ENCODE measurements around the gene YKT6.

YKT6 gene

DNA sequence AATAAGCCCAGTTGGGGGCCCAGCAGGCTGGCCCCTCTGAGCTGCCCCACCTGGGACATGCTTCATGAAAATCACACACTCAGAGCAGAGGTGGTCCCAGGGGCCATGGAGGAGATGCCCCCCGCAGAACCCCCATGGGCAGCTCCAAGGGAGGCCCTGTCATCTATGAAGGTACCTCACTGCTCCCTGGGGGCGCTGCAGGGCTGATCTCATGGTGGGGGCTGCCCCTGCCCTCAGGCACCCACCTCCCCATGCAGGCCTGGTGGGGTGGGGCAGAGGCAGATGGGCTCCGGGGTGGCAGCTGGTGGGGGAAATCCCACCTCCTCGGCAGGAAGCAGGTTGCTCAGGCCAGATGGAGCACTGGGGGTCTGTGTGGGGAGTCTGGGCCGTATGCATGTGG is 60.5 kb downstream of the YKT6 start:
- peak overlapping the region; percentile 35 to 90 (median 80); a peak in 21 of 22 replicates for H3K4me2 ChIP-seq
- H4K20me1 ChIP-seq: peaks cover 0 to 14% (median 0%) of the 10 kb centered on the region in 11 experiments; a peak in 3 of 22 replicates
- no peak for TF ChIP-seq Cebpa-rat (IDR thresholded peaks at IDR 0.05)
- peaks cover 48 to 95% (median 81%) of the 10 kb centered on the region in 10 experiments for H3K4me1 ChIP-seq
- no peaks in the 10 kb centered on the region for H3K36me3 ChIP-seq
- H3K27me3 ChIP-seq: no peaks in the 10 kb centered on the region
- no peak overlapping the region; a peak in 1 of 20 replicates for H3K4me3 ChIP-seq
- H3K9me3 ChIP-seq (replicated peaks in 1 of 11): no peaks in the 10 kb centered on the region
- peak overlapping the region in 8 of 11 experiments; percentile 23 to 61 (median 34); a peak in 13 of 22 replicates for H3K9ac ChIP-seq
- peak overlapping the region in 7 of 11 experiments; percentile 4 to 79 (median 59); a peak in 10 of 22 replicates for H3K27ac ChIP-seq

DNA sequence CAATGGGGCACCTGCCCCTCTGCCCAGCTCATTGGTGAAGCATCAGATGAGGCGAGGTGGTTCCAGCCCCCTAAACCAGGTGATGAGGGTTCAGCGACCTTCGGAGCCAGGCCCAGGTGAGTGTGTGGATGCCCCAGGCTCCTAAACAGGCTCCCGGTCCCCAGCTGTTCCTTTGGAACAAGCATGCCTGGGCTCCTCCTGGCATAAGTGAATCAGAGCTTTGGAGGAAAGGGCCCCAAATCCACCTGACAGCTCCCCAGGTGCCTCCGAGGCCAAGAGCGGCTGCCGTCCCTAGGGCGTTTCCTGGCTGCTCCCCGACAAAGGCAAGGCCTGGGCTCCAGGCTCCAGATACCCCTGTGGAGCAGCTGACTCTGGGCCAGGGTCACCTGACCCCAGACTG is 61.3 kb downstream of the YKT6 start:
- Histone ChIP-seq H3K4me1 (peaks cover 41 to 87% (median 74%) of the 10 kb centered on the region in 10 experiments), H3K27ac (peak overlapping the region in 4 of 11 experiments; percentile 34 to 79 (median 65); a peak in 7 of 22 replicates), H3K4me3 (no peak overlapping the region), H4K20me1 (peaks cover 0 to 16% (median 0%) of the 10 kb centered on the region in 11 experiments; a peak in 3 of 22 replicates), H3K9me3 (replicated peaks in 1 of 11) (no peaks in the 10 kb centered on the region), H3K4me2 (peak overlapping the region in 10 of 11 experiments; percentile 36 to 90 (median 81); a peak in 17 of 22 replicates), H3K27me3 (no peaks in the 10 kb centered on the region), H3K36me3 (no peaks in the 10 kb centered on the region), H3K9ac (peak overlapping the region in 4 of 11 experiments; percentile 26 to 61 (median 42); a peak in 4 of 22 replicates)
- TF ChIP-seq Cebpa-rat (IDR thresholded peaks at IDR 0.05): no peak

- Histone ChIP-seq H3K4me2 (peak overlapping the region in 8 of 11 experiments; percentile 25 to 54 (median 36); a peak in 11 of 22 replicates), H3K9me3 (replicated peaks in 1 of 11) (no peaks in the 10 kb centered on the region), H3K4me3 (no peak overlapping the region), H3K9ac (no peak overlapping the region; a peak in 1 of 22 replicates), H4K20me1 (peaks cover 0 to 19% (median 0%) of the 10 kb centered on the region in 11 experiments; a peak in 3 of 22 replicates), H3K36me3 (no peaks in the 10 kb centered on the region), H3K27me3 (no peaks in the 10 kb centered on the region), H3K4me1 (peaks cover 26 to 76% (median 60%) of the 10 kb centered on the region in 10 experiments), H3K27ac (peak overlapping the region in 1 of 11 experiments; percentile 79; a peak in 1 of 22 replicates)
- no peak for TF ChIP-seq Cebpa-rat (IDR thresholded peaks at IDR 0.05)
Observed at GRCh38 chr7:44263326-44264082, 62.7 kb downstream of the YKT6 start.

All from BLaER1 treated with 17β-estradiol and CSF1 and Interleukin-3, amounts not matched to agents 10 nM and 100 nM (cell line).